Measurements from ENCODE around the gene NQO2. TPM values are rescaled to one million over a fixed set of nuclear protein-coding genes. Genes with fewer than 3 reads are reported as not detected.
"Not testable (repeated sequence)": the region's sequence is repeated elsewhere in the genome, so short reads cannot be mapped to it uniquely, and the experiment has no call there.

Gene NQO2
- total RNA-seq, 2 experiments from 2014 or later: 17.0 to 17.5 TPM

DNA sequence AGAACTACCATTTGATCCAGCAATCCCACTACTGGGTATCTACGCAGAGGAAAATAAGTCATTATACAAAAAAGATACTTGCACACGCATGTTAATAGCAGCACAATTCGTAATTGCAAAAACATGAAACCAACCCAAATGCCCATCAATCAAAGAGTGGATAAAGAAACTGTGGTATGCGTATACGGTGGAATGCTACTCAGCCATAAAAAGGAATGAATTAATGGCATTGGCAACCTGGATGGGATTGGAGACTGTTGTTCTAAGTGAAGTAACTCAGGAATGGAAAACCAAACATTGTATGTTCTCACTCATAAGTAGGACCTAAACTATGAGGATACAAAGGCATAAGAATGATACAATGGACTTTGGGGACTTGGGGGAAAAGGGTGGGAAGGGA, 27.0 kb upstream of the NQO2 start:
- H3K27ac Mint-ChIP-seq; H3K27me3 Mint-ChIP-seq; DNase-seq; H3K9me3 Mint-ChIP-seq; ATAC-seq (ENCODE audit: low read depth): not testable (repeated sequence)
- H3K4me3 Mint-ChIP-seq: peak overlapping the region; percentile 90
- H3K36me3 Mint-ChIP-seq: peaks cover 13% of the 10 kb centered on the region
- POLR2A ChIA-PET: interaction anchor here (0.7 to 1.9 kb wide), 10 partner anchors 14 to 674 kb away, joined by 3 to 32 read pairs (median 5); partner anchors contain the start of gene NQO2
- peaks cover 20% of the 10 kb centered on the region for H3K4me1 Mint-ChIP-seq

DNA sequence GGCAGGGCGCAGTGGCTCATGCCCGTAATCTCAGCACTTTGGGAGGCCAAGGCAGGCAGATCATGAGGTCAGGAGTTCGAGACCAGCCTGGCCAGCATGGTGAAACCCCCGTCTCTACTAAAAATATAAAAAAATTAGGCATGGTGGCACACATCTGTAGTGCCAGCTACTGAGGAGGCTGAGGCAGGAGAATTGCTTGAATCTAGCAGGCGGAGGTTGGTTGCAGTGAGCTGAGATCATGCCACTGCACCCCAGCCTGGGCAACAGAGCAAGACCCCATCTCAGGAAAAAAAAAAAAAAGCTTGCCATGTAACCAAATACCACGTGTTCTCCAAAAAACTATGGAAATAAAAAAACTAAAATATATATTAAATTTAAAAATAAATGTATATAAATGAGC, 26.5 kb upstream of the NQO2 start:
- not testable (repeated sequence) for H3K9me3 Mint-ChIP-seq; H3K4me3 Mint-ChIP-seq; H3K27ac Mint-ChIP-seq; ATAC-seq (ENCODE audit: low read depth); DNase-seq; H3K27me3 Mint-ChIP-seq; H3K36me3 Mint-ChIP-seq
- POLR2A ChIA-PET: interaction anchor here (0.7 to 3.3 kb wide), 3 partner anchors 15 to 674 kb away, joined by 3 to 18 read pairs (median 5); no protein-coding TSS in a partner anchor
- peaks cover 16% of the 10 kb centered on the region for H3K4me1 Mint-ChIP-seq

DNA sequence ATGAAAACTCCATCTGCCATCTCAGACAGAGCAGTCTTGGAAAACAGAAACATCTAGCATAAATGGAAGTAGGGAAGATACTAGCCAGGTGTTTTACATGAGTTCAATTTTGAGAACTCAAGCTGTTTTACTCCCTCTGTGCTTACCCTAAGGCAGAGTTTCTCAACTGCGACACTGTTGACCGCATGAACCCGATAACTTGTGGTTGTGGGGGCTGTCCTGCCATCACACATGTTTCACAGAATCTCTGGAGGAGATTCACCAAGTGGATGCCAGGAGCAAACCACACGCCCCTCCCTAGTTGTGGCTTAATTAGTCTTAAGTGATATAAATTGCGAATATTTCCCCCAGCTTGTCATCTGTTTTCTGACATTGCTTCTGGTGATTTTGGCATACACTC, 26.0 kb upstream of the NQO2 start:
- H3K27ac Mint-ChIP-seq: no peak overlapping the region
- ATAC-seq (ENCODE audit: low read depth) (no peak), DNase-seq (no peak)
- no peak overlapping the region for H3K4me3 Mint-ChIP-seq
- peaks cover 5% of the 10 kb centered on the region for H3K36me3 Mint-ChIP-seq
- peaks cover 1% of the 10 kb centered on the region for H3K9me3 Mint-ChIP-seq
- POLR2A ChIA-PET: interaction anchor here (0.8 to 3.3 kb wide), 2 partner anchors 14 to 37 kb away, joined by 3 to 18 read pairs; no protein-coding TSS in a partner anchor
- peaks cover 5% of the 10 kb centered on the region for H3K27me3 Mint-ChIP-seq
- H3K4me1 Mint-ChIP-seq: peaks cover 16% of the 10 kb centered on the region

DNA sequence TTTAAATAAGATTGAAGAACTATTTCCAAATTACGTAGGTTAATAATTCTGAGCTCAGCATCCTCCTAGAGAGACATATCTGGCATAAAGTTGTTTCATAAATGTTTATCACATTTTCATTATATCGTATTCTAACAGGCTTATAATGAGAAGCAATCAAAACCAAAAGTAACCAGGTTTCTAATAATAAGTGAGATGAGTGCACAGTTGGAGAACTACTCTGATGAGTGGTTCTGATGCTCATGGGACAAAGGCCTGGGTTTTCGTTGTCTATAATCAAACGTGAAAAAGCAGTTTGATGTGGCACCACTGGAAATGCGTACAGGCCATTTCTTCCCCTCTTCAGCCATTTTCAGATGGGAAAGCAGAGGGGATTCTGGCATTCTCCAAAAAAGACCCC, 23.6 kb upstream of the NQO2 start:
- peaks cover 3% of the 10 kb centered on the region for H3K36me3 Mint-ChIP-seq
- H3K4me1 Mint-ChIP-seq: peaks cover 8% of the 10 kb centered on the region
- peaks cover 1% of the 10 kb centered on the region for H3K9me3 Mint-ChIP-seq
- POLR2A ChIA-PET: interaction anchor here (0.6 to 3.3 kb wide), 3 partner anchors 12 to 26 kb away, joined by 3 to 18 read pairs (median 4); no protein-coding TSS in a partner anchor
- no peak overlapping the region for H3K27ac Mint-ChIP-seq
- DNase-seq: no peak
- H3K27me3 Mint-ChIP-seq: peaks cover 10% of the 10 kb centered on the region
- no peak overlapping the region for H3K4me3 Mint-ChIP-seq
- ATAC-seq (ENCODE audit: low read depth): no peak

DNA sequence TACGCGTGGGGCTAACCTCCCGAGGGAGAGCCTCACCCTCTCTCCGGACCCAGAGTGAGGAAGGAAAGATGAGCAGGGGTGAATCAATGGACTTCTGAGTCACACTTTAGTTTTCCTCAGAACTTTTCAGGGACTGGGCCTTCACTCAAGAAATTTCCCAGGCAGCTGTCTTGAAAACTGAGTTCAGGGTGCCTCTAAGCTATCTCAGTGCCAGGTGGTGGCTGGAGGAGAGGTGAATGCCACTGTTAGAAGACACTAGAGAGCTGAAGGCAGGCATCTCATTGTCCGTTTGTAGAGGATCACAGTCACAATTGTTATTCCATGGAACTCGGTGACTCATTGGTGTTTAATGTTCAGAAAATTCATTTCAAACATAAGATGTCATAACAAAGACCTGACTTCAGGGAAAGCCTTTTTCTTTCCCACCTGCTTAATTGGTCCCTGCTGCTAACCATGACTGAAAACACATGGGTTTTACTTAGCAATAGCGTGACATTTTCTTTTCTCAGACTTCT, 23.1 kb upstream of the NQO2 start:
- peaks cover 10% of the 10 kb centered on the region for H3K27me3 Mint-ChIP-seq
- POLR2A ChIA-PET: interaction anchor here (3.3 kb wide), 1 partner anchor 11 kb away, joined by 18 read pairs; no protein-coding TSS in a partner anchor
- no peak overlapping the region for H3K4me3 Mint-ChIP-seq
- H3K27ac Mint-ChIP-seq: no peak overlapping the region
- H3K9me3 Mint-ChIP-seq: peaks cover 1% of the 10 kb centered on the region
- no peak for DNase-seq
- peaks cover 3% of the 10 kb centered on the region for H3K36me3 Mint-ChIP-seq
- no peak for ATAC-seq (ENCODE audit: low read depth)
- H3K4me1 Mint-ChIP-seq: peaks cover 8% of the 10 kb centered on the region

DNA sequence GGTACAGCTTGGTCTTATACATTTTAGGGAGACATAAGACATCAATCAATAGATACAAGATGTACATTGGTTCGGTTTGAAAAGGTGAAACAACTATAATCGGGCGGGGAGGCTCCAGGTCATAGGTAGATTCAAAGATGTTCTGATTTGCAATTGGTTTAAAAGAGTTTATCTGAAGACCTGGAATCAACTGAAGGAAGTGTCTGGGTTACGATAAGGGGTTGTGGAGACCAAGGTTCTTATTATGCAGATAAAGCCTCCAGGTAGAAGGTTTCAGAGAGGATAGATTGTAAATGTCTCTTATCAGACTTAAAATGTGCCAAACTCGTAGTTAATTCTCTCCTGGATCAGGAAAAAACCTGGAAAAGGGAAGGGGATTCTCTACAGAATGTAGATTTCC, 22.4 kb upstream of the NQO2 start:
- Mint-ChIP-seq H3K9me3 (peaks cover 1% of the 10 kb centered on the region), H3K4me1 (peaks cover 4% of the 10 kb centered on the region), H3K36me3 (peaks cover 3% of the 10 kb centered on the region), H3K27ac (no peak overlapping the region), H3K27me3 (peaks cover 14% of the 10 kb centered on the region), H3K4me3 (no peak overlapping the region)
- DNase-seq: no peak
- POLR2A ChIA-PET: interaction anchor here (1.5 kb wide), 1 partner anchor 10 kb away, joined by 6 read pairs; no protein-coding TSS in a partner anchor
- ATAC-seq (ENCODE audit: low read depth): no peak

DNA sequence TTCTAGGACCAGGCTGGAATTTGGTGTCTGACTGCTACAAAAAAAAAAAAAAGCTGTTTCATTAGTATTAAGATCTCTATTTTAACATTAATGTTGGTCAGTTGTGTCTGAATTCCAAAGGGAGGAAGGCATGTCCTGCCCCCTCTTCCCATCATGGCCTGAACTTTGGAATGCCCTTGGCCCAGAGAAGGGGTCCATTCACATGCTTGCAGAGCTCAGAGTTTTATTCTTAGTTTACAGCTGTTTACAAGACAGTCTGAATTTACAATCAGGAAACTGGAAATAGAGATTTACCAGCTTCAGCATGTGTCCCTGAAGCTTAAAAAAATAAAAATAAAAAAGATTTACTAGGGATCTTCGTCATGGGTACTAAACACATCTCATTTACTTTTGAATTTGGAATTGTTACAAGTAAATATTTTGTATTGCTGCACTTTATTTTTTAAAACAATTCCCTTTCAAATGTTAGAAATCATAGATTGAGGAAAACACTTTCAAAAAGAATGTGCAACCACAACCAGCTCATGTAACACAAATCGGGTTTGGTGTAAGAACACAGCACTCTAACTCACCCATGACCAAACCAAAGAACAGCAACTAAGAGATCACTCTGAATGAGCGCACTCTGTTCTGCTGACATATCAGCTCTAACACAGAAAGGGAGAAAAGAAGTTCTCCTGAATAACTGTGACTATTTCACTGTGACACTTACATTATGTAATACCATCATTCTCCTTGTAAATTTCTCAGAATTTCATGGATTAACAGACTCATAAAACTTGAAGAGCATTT, 21.7 kb upstream of the NQO2 start:
- Mint-ChIP-seq H3K4me1 (peaks cover 2% of the 10 kb centered on the region), H3K36me3 (peaks cover 3% of the 10 kb centered on the region), H3K9me3 (peaks cover 1% of the 10 kb centered on the region), H3K27me3 (peaks cover 19% of the 10 kb centered on the region), H3K27ac (no peak overlapping the region), H3K4me3 (no peak overlapping the region)
- POLR2A ChIA-PET: interaction anchor here (0.7 to 1.5 kb wide), 2 partner anchors 9 to 11 kb away, joined by 3 to 6 read pairs; no protein-coding TSS in a partner anchor
- DNase-seq (no peak), ATAC-seq (ENCODE audit: low read depth) (no peak)

DNA sequence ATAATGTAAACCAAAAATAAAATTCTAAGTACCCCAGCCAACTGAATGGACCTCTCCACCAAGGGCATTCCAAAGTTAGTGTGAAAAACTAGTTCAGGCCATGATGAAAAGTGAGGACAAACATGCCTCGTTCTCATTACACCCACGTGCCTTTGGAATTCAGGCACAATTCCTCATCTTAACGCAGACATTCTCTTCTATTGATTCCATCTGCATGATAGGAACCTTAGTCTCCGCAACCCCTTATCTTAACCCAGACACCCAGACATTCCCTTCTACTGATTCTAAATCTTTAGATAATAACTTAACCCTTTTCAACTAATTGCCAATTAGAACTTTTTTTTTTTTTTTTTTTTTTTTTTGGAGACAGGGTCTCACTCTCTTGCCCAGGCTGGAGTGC, 20.8 kb upstream of the NQO2 start:
- DNase-seq (no peak), ATAC-seq (ENCODE audit: low read depth) (no peak)
- Mint-ChIP-seq H3K9me3 (no peaks in the 10 kb centered on the region), H3K4me3 (no peak overlapping the region), H3K4me1 (no peaks in the 10 kb centered on the region), H3K27ac (no peak overlapping the region), H3K36me3 (no peaks in the 10 kb centered on the region), H3K27me3 (peaks cover 19% of the 10 kb centered on the region)
- POLR2A ChIA-PET: no interaction called here

DNA sequence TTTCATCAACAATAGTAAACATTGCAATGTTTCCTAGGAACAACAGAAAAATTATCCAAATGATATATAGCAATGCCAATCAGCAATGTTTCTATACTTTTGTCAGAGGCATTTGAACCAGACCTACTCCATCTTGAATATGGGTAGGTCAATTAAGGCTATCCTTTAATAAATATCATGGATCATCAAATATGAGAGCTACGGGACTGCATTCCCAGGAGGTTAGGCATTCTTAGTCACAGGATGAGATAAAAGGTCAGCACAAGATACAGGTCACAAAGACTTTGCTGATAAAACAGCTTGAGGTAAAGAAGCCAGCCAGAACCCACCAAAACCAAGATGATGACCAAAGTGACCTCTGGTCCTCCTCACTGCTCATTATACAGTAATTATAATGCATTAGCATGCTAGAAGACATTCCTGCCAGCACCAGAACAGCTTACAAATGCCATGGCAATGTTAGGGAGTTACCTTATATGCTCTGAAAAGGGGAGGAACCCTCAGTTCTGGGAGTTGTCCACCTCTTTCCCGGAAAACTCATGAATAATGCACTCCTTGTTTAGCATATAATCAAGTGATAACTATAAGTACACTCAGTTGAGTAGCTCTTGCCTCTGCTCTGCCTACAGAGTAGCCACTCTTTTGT, 19.8 kb upstream of the NQO2 start:
- POLR2A ChIA-PET: interaction anchor here (0.6 to 1.5 kb wide), 4 partner anchors 9 to 209 kb away, joined by 3 to 4 read pairs (median 4); no protein-coding TSS in a partner anchor
- Mint-ChIP-seq H3K27me3 (peaks cover 17% of the 10 kb centered on the region), H3K4me1 (no peaks in the 10 kb centered on the region), H3K36me3 (no peaks in the 10 kb centered on the region), H3K9me3 (no peaks in the 10 kb centered on the region), H3K4me3 (no peak overlapping the region), H3K27ac (no peak overlapping the region)
- ATAC-seq (ENCODE audit: low read depth) (no peak), DNase-seq (no peak)

DNA sequence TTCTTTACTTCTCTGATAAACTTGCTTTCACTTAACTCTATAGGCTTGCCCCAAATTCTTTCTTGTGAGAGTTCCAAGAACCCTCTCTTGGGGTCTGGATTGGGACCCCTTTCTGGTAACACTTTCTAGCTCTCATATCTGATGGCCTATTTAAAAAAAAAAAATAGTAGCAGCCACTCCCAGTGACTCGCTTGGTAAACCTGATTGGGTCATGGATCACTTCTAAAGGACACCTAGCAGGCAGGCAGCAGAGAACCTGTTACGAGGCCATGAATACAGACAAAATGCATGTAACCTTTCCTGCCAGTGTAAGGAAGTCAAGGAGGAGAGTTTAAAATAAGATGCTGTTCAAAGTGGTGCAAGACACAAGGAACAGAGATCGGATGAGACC, 19.2 kb upstream of the NQO2 start:
- H3K4me3 Mint-ChIP-seq: no peak overlapping the region
- no peaks in the 10 kb centered on the region for H3K4me1 Mint-ChIP-seq
- H3K27me3 Mint-ChIP-seq: peaks cover 17% of the 10 kb centered on the region
- ATAC-seq (ENCODE audit: low read depth): no peak
- H3K9me3 Mint-ChIP-seq: no peaks in the 10 kb centered on the region
- no peak for DNase-seq
- H3K27ac Mint-ChIP-seq: no peak overlapping the region
- H3K36me3 Mint-ChIP-seq: no peaks in the 10 kb centered on the region
- POLR2A ChIA-PET: interaction anchor here (0.6 to 1.5 kb wide), 4 partner anchors 9 to 210 kb away, joined by 3 to 4 read pairs (median 4); no protein-coding TSS in a partner anchor

DNA sequence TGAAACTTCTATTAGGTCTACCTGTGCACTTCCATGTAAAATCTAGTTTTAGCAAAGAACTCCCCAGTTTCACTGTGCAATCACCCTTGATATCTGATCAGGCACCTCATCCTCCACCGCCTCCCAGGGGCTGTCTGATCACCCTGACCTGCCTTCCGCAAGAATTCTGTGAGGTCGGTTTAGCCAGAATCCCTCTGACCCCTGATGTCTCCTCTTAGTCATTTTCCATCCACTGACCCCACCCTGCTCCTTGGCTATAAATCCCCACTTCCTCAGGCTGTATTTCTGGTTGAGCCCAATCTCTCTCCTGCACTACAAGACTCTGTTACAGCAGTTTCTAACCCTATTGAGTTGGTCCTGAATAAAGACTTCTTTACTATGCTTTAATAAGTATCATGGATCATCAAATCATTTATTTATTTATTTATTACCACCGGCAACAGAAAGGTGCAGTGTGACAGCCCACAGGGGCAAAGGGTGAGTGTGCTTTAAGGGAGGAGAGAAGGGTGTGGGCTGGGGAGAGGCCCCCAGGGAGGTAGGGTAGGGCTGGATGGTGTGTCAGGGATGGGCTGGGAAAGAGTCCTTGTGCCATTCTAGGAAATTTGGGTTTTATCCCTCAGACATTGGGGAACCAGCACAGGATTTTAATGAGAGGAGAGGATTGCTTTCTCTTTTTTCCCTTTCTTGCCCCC, 17.1 kb upstream of the NQO2 start:
- no peak for ATAC-seq (ENCODE audit: low read depth)
- Mint-ChIP-seq H3K9me3 (no peaks in the 10 kb centered on the region), H3K27me3 (peaks cover 14% of the 10 kb centered on the region), H3K4me3 (no peak overlapping the region), H3K4me1 (peaks cover 3% of the 10 kb centered on the region), H3K27ac (no peak overlapping the region), H3K36me3 (no peaks in the 10 kb centered on the region)
- no peak for DNase-seq
- POLR2A ChIA-PET: no interaction called here

DNA sequence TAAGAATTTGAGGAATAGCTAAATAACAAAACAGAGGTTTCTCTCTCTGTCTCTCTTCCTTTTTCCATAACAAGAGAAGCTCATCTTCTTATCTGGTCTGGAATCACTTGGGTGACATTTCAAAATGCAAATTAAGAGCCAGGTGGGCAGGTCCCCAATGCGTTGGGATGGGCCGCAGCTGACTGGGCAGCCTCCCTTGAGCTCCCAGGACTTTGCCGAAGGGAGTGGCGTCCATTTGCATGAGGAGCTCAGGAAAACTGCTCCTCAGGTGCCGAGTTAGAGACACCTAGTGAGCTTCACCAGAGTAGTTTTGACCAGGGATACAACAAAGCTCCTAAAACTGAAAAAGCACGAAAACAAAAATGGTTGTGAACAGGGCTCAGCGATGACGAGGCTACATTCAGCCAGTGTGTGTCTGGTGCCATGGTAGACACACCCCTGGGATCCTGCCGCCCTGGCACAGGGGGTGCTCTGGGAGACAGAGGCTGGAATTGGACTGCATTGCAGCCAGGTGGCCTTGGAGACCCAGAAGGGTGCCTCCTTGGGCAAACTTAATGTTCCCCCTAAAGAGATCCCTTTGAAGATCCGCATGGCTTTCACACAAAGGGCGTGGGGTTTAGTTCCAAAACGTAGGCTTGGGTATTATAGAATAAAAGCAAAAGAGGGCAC, 14.8 kb upstream of the NQO2 start:
- DNase-seq: no peak
- ATAC-seq (ENCODE audit: low read depth): no peak
- no peaks in the 10 kb centered on the region for H3K36me3 Mint-ChIP-seq
- H3K27ac Mint-ChIP-seq: no peak overlapping the region
- no peaks in the 10 kb centered on the region for H3K9me3 Mint-ChIP-seq
- POLR2A ChIA-PET: interaction anchor here (0.8 to 1.6 kb wide), 3 partner anchors 13 to 143 kb away, joined by 3 to 6 read pairs (median 4); partner anchors contain the start of gene SERPINB6
- peaks cover 12% of the 10 kb centered on the region for H3K4me1 Mint-ChIP-seq
- H3K27me3 Mint-ChIP-seq: peaks cover 10% of the 10 kb centered on the region
- no peak overlapping the region for H3K4me3 Mint-ChIP-seq

Data from activated naive CD8-positive, alpha-beta T cell treated with anti-CD3 and anti-CD28 coated beads, Interleukin-2, amount 10 ng/mL, durations not matched to agents 7 days and 5 days (primary cell).